ENCODE data around the gene ZNF71. TPM values are rescaled to one million over a fixed set of nuclear protein-coding genes. Genes with fewer than 3 reads are reported as not detected.
A peak's percentile ranks its signal among the peaks of the same experiment; 100 is the strongest.

Gene ZNF71
- total and polyA plus RNA-seq, 5 experiments from 2014 or later, result 6.3 to 9.8 (median 7.9) TPM

- H3K27ac Mint-ChIP-seq, result no peak overlapping the region
- H3K27me3 Mint-ChIP-seq, result no peaks in the 10 kb centered on the region
- POLR2A ChIA-PET, result no interaction called here
- DNase-seq, result no peak
- H3K4me1 Mint-ChIP-seq, result peaks cover 0 to 2% (median 0%) of the 10 kb centered on the region in 4 donors
- no peak for ATAC-seq
- H3K36me3 Mint-ChIP-seq, result peaks cover 4 to 59% (median 45%) of the 10 kb centered on the region in 3 donors
- H3K4me3 Mint-ChIP-seq, result no peak overlapping the region
- H3K9me3 Mint-ChIP-seq, result peaks cover 17 to 96% (median 52%) of the 10 kb centered on the region in 9 donors
Observed at GRCh38 chr19:56633021-56633420, 37.9 kb downstream of the ZNF71 start.

DNA sequence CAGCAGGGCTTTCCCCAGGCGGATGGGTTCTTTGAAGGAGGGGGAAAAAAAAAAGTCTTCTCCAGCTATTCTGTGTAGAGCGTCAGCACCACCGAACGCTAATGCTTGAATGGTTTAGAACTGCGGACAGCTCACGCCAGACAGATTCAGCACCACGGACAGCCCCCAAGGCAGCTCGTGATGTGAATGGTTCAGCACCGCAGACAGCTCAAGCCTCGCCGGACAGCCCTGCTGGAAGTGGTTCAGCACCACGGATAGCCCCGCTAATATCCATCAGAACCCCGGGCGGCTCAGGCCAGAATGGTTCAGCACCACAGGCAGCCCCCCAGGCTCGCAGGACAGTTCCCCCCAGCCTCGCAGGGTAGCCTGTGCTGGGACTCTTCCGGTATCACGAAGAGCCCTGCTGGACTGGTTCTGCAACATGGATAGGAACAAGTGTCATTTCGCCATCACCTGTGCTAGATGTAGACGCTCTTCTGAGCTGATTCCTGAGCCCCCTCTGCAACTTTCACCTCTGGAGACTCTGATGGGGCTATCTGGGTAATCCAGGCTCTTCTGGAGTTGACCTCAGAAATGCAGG is 43.0 kb downstream of the ZNF71 start:
- H3K27me3 Mint-ChIP-seq, result peaks cover 0 to 6% (median 2%) of the 10 kb centered on the region in 5 donors
- H3K9me3 Mint-ChIP-seq, result peaks cover 17 to 89% (median 53%) of the 10 kb centered on the region in 9 donors
- peaks cover 6 to 55% (median 30%) of the 10 kb centered on the region in 3 donors for H3K36me3 Mint-ChIP-seq
- H3K4me1 Mint-ChIP-seq, result peaks cover 0 to 2% (median 0%) of the 10 kb centered on the region in 4 donors
- peak in 1 of 10 donors; percentile 19 for DNase-seq
- no peak overlapping the region for H3K27ac Mint-ChIP-seq
- no peak overlapping the region for H3K4me3 Mint-ChIP-seq
- no peak for ATAC-seq
- POLR2A ChIA-PET, result no interaction called here

- no peak for DNase-seq
- Mint-ChIP-seq H3K27me3 (peaks cover 5 to 15% (median 9%) of the 10 kb centered on the region in 5 donors), H3K27ac (no peak overlapping the region), H3K4me1 (peaks cover 0 to 2% (median 0%) of the 10 kb centered on the region in 4 donors), H3K36me3 (peaks cover 12 to 50% (median 31%) of the 10 kb centered on the region in 3 donors), H3K4me3 (peak overlapping the region in 1 of 10 donors; percentile 15), H3K9me3 (peaks cover 18 to 86% (median 49%) of the 10 kb centered on the region in 9 donors)
- POLR2A ChIA-PET, result no interaction called here
- ATAC-seq, result no peak
Observed at GRCh38 chr19:56639217-56639616, 44.1 kb downstream of the ZNF71 start.

GRCh38 chr19:56642711-56643459 is 47.8 kb downstream of the ZNF71 start, which contains the start of gene SMIM17:
SMIM17 (plus strand) TSS chr19:56643159; CDS start chr19:56645668, 2,509 bp downstream.
- no peak for ATAC-seq
- Mint-ChIP-seq H3K4me3 (peak within 1 kb of the TSS in 1 of 10 donors; percentile 34), H3K27me3 (peaks cover 15 to 27% (median 19%) of the 10 kb centered on the region in 5 donors), H3K36me3 (peaks cover 18 to 57% (median 23%) of the 10 kb centered on the region in 3 donors), H3K27ac (peak within 1 kb of the TSS in 1 of 10 donors; percentile 7), H3K4me1 (peaks cover 0 to 2% (median 0%) of the 10 kb centered on the region in 4 donors), H3K9me3 (peaks cover 20 to 89% (median 59%) of the 10 kb centered on the region in 9 donors)
- POLR2A ChIA-PET, result no interaction called here
- DNase-seq, result no peak

DNA sequence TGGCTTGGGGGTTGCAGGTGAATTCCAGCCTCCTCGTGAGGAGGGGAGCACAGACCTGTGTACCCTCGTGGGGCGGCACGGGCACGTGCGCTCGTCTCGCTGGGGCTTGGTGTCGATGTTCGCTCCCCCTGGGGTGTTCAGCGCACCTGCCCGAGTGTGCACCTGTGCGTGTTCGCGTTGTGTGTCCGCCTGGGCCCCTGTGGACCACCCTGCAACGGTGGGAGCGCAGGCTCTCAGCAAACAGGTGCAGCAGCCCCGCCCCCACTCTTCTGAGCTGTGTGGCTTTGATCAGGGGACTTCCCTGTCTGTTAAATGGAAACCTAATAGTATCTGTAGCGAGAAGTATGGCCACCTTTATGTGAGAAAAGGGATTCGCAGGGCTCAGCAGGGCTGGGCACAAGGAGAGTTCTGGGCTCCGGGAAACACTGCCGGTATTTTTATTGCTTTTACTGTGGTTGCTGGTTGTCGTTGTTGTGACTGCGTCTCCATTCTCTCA is 48.4 kb downstream of the ZNF71 start:
- Mint-ChIP-seq H3K4me1 (peaks cover 0 to 2% (median 0%) of the 10 kb centered on the region in 4 donors), H3K27ac (no peak overlapping the region), H3K9me3 (peaks cover 19 to 89% (median 63%) of the 10 kb centered on the region in 9 donors), H3K4me3 (no peak overlapping the region), H3K36me3 (peaks cover 21 to 61% (median 23%) of the 10 kb centered on the region in 3 donors), H3K27me3 (peaks cover 15 to 33% (median 23%) of the 10 kb centered on the region in 5 donors)
- DNase-seq, result no peak
- no peak for ATAC-seq
- POLR2A ChIA-PET, result no interaction called here

GRCh38 chr19:56654151-56654550 is 59.0 kb downstream of the ZNF71 start:
- Mint-ChIP-seq H3K27ac (no peak overlapping the region), H3K9me3 (peaks cover 22 to 99% (median 51%) of the 10 kb centered on the region in 9 donors), H3K27me3 (peaks cover 0 to 6% (median 0%) of the 10 kb centered on the region in 5 donors), H3K4me3 (no peak overlapping the region), H3K36me3 (peaks cover 3 to 57% (median 9%) of the 10 kb centered on the region in 3 donors), H3K4me1 (no peaks in the 10 kb centered on the region)
- DNase-seq (no peak), ATAC-seq (no peak)
- POLR2A ChIA-PET, result no interaction called here

GRCh38 chr19:56660381-56661107 is 65.4 kb downstream of the ZNF71 start:
- Mint-ChIP-seq H3K27ac (no peak overlapping the region), H3K4me3 (peak overlapping the region in 1 of 10 donors; percentile 23)
- POLR2A ChIA-PET, result interaction anchor here (0.6 to 1.1 kb wide), 2 partner anchors 11 to 76 kb away, joined by 4 to 5 read pairs; partner anchors contain the start of gene ZNF835

GRCh38 chr19:56661248-56661647 is 66.1 kb downstream of the ZNF71 start:
- Mint-ChIP-seq H3K9me3 (peaks cover 0 to 83% (median 23%) of the 10 kb centered on the region in 9 donors), H3K4me3 (no peak overlapping the region), H3K27me3 (no peaks in the 10 kb centered on the region), H3K36me3 (peaks cover 9 to 27% (median 19%) of the 10 kb centered on the region in 3 donors), H3K4me1 (no peaks in the 10 kb centered on the region), H3K27ac (no peak overlapping the region)
- DNase-seq, result no peak
- POLR2A ChIA-PET, result interaction anchor here (1.1 kb wide), 1 partner anchor 11 kb away, joined by 4 read pairs; the partner anchor contains the start of gene ZNF835
- no peak for ATAC-seq

More at GRCh38 chr19:56660381-56661107, 65.4 kb downstream of the ZNF71 start:
- ATAC-seq (no peak), DNase-seq (no peak)
- H3K36me3 Mint-ChIP-seq, result peaks cover 9 to 28% (median 19%) of the 10 kb centered on the region in 3 donors
- no peaks in the 10 kb centered on the region for H3K27me3 Mint-ChIP-seq
- H3K9me3 Mint-ChIP-seq, result peaks cover under 1 to 83% (median 24%) of the 10 kb centered on the region in 9 donors
- H3K4me1 Mint-ChIP-seq, result no peaks in the 10 kb centered on the region

GRCh38 chr19:56663931-56664500 is 68.9 kb downstream of the ZNF71 start:
- no peak for ATAC-seq
- H3K36me3 Mint-ChIP-seq, result peaks cover 14 to 24% (median 14%) of the 10 kb centered on the region in 3 donors
- no peak for DNase-seq
- H3K27ac Mint-ChIP-seq, result no peak overlapping the region
- peaks cover 0 to 2% (median 0%) of the 10 kb centered on the region in 4 donors for H3K4me1 Mint-ChIP-seq
- no peak overlapping the region for H3K4me3 Mint-ChIP-seq
- peaks cover 0 to 1% (median 0%) of the 10 kb centered on the region in 5 donors for H3K27me3 Mint-ChIP-seq
- H3K9me3 Mint-ChIP-seq, result peaks cover 0 to 90% (median 28%) of the 10 kb centered on the region in 9 donors
- POLR2A ChIA-PET, result no interaction called here

- H3K4me3 Mint-ChIP-seq, result no peak overlapping the region
- POLR2A ChIA-PET, result no interaction called here
- H3K9me3 Mint-ChIP-seq, result peaks cover 0 to 88% (median 23%) of the 10 kb centered on the region in 9 donors
Observed at GRCh38 chr19:56664511-56664910, 69.4 kb downstream of the ZNF71 start.

GRCh38 chr19:56667311-56667870 is 72.3 kb downstream of the ZNF71 start:
- no peak for ATAC-seq
- DNase-seq, result no peak
- Mint-ChIP-seq H3K27ac (peak overlapping the region in 1 of 10 donors; percentile 12), H3K4me3 (no peak overlapping the region), H3K4me1 (peaks cover 9 to 14% (median 12%) of the 10 kb centered on the region in 4 donors), H3K9me3 (peaks cover 0 to 79% (median 22%) of the 10 kb centered on the region in 9 donors), H3K27me3 (peaks cover 0 to 15% (median 2%) of the 10 kb centered on the region in 5 donors), H3K36me3 (peaks cover 10 to 28% (median 13%) of the 10 kb centered on the region in 3 donors)
- POLR2A ChIA-PET, result no interaction called here

More at GRCh38 chr19:56664511-56664910, 69.4 kb downstream of the ZNF71 start:
- peaks cover 10 to 21% (median 14%) of the 10 kb centered on the region in 3 donors for H3K36me3 Mint-ChIP-seq
- DNase-seq (no peak), ATAC-seq (no peak)
- no peak overlapping the region for H3K27ac Mint-ChIP-seq
- H3K27me3 Mint-ChIP-seq, result peaks cover 0 to 4% (median 0%) of the 10 kb centered on the region in 5 donors
- H3K4me1 Mint-ChIP-seq, result peaks cover 0 to 2% (median 0%) of the 10 kb centered on the region in 4 donors

Measured in naive thymus-derived CD8-positive, alpha-beta T cell (primary cell).